Activated CD4-positive, alpha-beta T cell treated with anti-CD3 and anti-CD28 coated beads for 48 hours (primary cell): ENCODE measurements around the gene CTAG1B.
"Not testable (repeated sequence)": the region's sequence is repeated elsewhere in the genome, so short reads cannot be mapped to it uniquely, and the experiment has no call there.

ENCODE experiments used
- DNase-seq: peaks from one replicate; pipeline ENCODE4 v3.0.0-alpha.2; 2020

CTAG1B gene

DNA sequence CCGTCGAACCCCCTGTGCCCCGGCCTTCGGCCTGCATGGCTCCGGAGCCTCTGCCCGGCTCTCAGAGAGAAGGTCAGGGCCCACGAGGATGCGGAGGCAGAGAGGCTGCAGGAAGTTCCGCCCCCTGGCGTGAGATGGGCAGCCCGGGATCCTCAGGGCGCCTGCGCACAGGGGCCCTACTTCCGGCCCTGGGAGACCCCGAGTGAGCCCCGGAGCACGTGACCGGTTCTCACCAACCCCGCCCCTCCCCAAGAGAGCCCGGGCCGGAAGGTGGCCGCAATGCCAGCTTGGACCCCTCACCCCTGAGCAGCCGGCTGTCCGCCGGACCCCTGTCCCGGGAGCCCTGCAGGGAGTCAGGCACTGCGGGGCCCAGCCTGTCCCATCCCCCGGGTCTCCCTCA is at the start of gene CTAG1B:
Gene CTAG1B, minus strand, starts transcription at position 101 of the 400 bp plus-strand sequence. Its CDS starts 64 bp downstream, at position 37.
- not testable (repeated sequence) for DNase-seq

- no peak for DNase-seq
These were observed 42.8 kb upstream of the CTAG1B start for GRCh38 chrX:154661899-154662298.

GRCh38 chrX:154661170-154661569 is 42.1 kb upstream of the CTAG1B start:
- no peak for DNase-seq

GRCh38 chrX:154660541-154660940 is 41.5 kb upstream of the CTAG1B start:
- no peak for DNase-seq

- no peak for DNase-seq
These were observed 39.9 kb upstream of the CTAG1B start for GRCh38 chrX:154658957-154659356.

- DNase-seq, result no peak
These were observed 39.1 kb upstream of the CTAG1B start for GRCh38 chrX:154658187-154658586.

DNA sequence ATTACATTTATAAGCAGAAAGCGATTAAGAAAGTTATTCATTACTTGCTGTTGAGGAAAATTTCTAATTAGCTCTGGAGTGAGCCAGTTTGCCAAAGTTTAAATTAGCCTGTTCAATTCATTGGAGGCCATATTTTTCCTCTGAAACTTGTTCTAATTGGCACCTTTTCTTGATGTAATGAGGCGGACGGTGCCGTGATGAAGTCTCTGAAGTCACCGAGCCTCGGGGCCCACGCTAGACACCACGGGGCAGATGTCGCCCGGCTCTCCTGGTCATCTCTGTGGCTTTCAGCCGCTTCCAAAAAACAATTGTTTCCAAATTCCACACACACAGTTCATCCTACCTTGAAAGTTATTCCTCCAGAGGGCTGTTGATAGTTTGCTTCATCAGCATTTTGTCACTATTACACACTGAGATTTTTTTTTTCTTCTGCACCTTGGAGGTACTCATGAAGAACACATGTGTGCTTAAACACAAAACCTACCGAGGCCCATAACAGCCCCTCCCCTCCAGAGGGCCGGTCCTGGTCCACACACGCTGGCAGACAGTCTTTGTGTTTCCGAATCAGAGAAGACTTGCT is 38.2 kb upstream of the CTAG1B start:
- no peak for DNase-seq

DNA sequence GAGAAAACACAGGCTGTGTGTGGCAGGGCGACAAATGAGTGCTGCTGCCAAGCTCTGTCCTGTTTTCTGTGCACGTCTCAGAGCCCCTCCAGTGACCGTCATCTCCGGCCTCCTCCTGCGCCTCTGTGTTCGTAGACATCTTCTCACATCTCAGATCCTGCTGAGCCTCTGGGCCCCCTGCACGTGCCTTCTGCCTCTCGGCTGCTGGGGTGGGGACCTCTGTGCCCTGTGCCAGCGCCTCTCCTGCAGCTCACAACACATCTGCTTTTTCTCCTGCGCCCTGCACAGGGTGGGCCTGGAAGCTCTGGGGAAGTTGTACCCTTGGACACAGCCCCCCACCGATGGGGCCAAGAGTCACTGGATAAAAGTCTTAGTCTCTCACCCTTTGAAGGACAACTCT is 36.7 kb upstream of the CTAG1B start:
- no peak for DNase-seq

DNA sequence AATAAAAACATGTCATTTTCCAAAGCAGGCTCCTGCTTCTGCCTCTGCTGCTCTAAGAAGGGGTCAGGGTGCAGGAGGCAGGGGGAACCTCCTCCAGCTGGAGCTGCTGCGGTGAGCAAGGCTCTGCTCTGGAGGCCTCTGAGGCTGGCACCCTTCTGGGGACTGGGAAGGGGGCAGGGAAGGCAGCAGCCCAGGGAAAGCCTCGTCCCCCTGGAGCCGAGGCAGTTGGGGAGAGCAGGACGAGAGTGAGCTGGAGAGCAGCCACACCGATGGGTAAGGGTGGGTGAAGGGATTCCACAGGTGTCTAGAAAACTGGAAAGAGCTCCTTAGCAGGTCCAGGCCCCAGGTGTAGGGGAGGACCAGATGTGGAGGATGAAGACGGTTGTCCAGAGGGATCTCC is 36.3 kb upstream of the CTAG1B start:
- DNase-seq, result no peak

- no peak for DNase-seq
These were observed 35.8 kb upstream of the CTAG1B start for GRCh38 chrX:154654925-154655324.

DNA sequence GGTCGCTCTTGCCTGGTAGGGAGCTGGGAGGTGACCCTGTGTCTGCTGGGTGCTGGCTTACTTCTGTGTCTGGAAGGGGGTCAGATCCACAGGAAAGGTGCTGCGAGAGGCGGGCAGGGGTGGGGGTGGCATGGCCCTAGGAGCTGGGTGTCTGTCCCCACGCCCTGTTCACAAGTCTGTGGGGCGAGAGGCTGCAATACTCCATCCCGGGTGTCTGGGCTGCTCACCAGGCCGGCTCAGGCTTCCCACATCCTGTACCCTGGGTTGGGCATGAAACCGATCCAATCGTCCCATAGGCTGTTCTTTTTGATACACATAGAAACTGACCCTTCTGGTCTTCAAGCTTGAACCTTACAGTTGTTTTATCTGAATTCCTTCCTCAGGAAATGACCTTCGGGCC is 35.3 kb upstream of the CTAG1B start:
- DNase-seq, result no peak

DNA sequence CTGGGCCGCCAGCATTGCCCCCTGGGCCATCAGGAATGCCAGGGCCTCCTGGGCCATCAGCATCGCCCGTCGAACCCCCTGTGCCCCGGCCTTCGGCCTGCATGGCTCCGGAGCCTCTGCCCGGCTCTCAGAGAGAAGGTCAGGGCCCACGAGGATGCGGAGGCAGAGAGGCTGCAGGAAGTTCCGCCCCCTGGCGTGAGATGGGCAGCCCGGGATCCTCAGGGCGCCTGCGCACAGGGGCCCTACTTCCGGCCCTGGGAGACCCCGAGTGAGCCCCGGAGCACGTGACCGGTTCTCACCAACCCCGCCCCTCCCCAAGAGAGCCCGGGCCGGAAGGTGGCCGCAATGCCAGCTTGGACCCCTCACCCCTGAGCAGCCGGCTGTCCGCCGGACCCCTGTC is 34.3 kb upstream of the CTAG1B start, which contains the start of gene CTAG2:
Gene CTAG2, minus strand, starts transcription at position 167 of the 400 bp plus-strand sequence. Its CDS starts 64 bp downstream, at position 103.
- not testable (repeated sequence) for DNase-seq

- no peak for DNase-seq
These were observed 33.9 kb upstream of the CTAG1B start for GRCh38 chrX:154653048-154653401.

GRCh38 chrX:154652311-154653047 is 33.4 kb upstream of the CTAG1B start:
- no peak for DNase-seq

GRCh38 chrX:154650221-154650510 is 31.1 kb upstream of the CTAG1B start:
- DNase-seq, result no peak

DNA sequence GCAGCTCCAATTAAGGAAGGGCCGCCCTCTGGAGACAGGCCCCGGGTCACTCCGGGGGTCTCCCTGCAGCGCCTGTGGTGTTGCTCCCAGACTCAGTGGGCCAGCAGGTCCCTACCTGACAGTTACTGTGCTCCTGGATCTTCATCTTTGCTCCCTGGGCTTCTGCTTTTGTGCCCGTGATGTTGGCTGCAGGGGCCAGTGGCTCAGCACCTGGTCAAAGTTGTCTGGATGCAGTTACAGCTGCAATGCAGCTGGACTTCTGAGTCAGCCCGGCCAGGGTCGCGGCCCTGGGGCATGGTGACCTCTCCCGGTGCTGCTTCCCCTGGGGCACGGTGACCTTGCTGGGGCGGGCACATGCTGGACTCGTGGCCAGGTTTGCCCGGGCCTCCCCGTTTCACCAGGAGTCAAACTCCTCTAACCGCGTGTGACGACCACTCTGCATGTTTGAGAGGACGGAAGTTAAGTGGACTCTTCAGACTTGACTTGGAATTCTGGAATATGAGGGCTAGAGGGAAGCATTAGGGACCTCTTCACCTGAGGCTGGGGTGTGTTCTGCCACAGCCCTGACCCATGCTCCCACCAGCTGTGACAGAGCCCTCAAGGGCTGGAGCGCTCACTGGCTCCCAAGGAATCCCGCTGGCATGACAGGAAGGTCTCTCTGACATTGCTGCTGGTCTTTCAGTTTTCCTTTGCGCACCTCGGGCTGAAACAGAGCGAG is 30.6 kb upstream of the CTAG1B start:
- no peak for DNase-seq

DNA sequence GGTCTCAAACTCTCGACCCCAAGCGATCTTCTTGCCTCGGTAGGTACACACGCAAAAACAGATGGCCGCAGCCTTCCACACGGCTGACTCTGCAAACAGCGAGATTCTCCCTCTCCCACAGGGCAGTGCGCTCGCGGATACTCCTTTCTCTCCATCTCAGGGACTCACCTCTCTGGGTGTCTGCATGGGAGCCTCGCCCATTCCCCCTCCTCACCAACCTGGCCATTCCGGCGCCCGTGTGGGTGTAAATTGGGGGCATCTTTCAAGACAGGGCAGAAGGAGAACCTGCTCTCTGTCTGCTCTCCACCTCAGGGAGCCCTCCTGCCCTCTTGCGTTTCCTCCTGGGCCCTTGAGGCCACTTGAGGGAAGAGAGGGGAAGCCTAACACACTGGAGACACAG is 29.8 kb upstream of the CTAG1B start:
- DNase-seq, result no peak

- DNase-seq, result not testable (repeated sequence)
These were observed 26.8 kb upstream of the CTAG1B start for GRCh38 chrX:154645745-154646378.

DNA sequence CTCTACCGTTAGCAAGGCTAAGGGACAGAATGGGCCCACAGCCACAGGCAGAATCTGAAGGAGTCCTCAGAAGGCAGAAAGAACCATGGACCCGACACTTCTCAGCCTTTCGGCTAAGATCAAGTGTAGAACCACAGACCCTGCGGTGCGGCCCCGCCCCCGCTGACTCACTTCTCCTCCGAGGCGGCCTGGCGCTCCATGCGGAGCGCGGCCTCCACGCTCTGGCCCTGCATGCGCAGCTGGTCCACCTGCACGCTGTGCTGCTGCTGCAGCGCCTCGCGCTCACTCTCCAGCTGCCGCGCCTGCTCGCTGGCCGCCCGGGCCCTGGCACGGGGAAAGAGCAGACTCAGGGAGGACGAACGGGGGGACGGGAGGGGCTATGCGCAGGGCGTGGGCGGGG is 24.6 kb upstream of the CTAG1B start:
- DNase-seq, result not testable (repeated sequence)

GRCh38 chrX:154641740-154642139 is 22.7 kb upstream of the CTAG1B start:
- not testable (repeated sequence) for DNase-seq

- not testable (repeated sequence) for DNase-seq
These were observed 14.6 kb upstream of the CTAG1B start for GRCh38 chrX:154633661-154634060.

GRCh38 chrX:154630949-154631348 is 11.9 kb upstream of the CTAG1B start:
- DNase-seq, result not testable (repeated sequence)

DNA sequence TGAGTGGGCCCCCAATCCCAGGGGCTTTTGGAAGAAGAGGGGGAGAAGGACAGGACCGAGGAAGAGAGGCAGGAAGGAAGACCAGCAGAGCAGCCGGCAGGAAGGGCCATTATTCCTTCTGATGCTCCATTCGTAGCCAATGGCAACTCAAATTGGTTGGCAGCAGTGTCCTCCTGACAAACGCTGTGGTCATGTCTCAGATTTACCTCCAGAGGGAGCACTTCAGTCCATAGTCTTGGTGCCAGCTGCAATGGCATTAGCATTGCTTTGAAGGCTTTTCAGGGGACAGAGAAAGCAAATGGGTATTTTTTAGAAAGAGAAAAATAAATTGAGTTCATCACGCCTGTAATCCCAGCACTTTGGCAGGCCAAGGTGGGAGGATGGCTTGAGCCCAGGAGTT is 9.9 kb upstream of the CTAG1B start:
- DNase-seq, result not testable (repeated sequence)
